GM12878 (cell line): Measurements from ENCODE around the gene ARHGEF25. TPM values are rescaled to one million over a fixed set of nuclear protein-coding genes. Genes with fewer than 3 reads are reported as not detected.

Source experiments
- ATAC-seq: fragments of 200-7000 bp; cut with Tn5 transposase; 3 replicates; pipeline ENCODE4 v1.9.1; 2020; ENCODE audit warnings: mild to moderate bottlenecking, moderate library complexity
- BruUV-seq: library from RNA; stranded (reverse); fragments of 400-500 nt; replicated peaks from 2 replicates; lab custom pipeline; 2021; lab: Mats Ljungman, UMichigan
- CTCF ChIA-PET: fragments of 300-600 bp; sonication (Branson Sonifier 250); formaldehyde crosslinking; extraction: SDS; loops from one replicate; lab custom pipeline; 2021; ENCODE audit warnings: inconsistent platforms; lab: Yijun Ruan, JAX
- POLR2A ChIA-PET: fragments of 350-600 bp; formaldehyde crosslinking; extraction: SDS; loops from one replicate; lab custom pipeline; 2021; ENCODE audit warnings: inconsistent platforms; lab: Charles Lee
- RAD21 ChIA-PET: fragments of 300-600 bp; sonication (Branson Sonifier 250); formaldehyde crosslinking; loops from one replicate; lab custom pipeline; 2023; ENCODE audit warnings: antibody characterized with exemption; ENCODE audit not compliant: unreplicated experiment; lab: Charles Lee
- SMC1A ChIA-PET: fragments of 300-600 bp; sonication (Branson Sonifier 250); formaldehyde crosslinking; loops from one replicate; lab custom pipeline; 2023; ENCODE audit not compliant: unreplicated experiment, uncharacterized antibody; lab: Charles Lee
- DNase-seq: peaks from one replicate; pipeline ENCODE4 v3.0.0-alpha.2; 2011; ENCODE audit warnings: low read depth, low spot score
- FAIRE-seq: peaks from 3 replicates; lab custom pipeline; 2011; peaks lifted over from hg19 to GRCh38; lab: Jason Lieb, UNC
- H2AFZ ChIP-seq: 2 replicates; pipeline ENCODE4 v1.6.0; 2011; ENCODE audit warnings: low read depth, low read length, control low read depth; ENCODE audit not compliant: control insufficient read depth
- H3K27ac ChIP-seq: 2 replicates; pipeline ENCODE4 v1.5.1; 2011; ENCODE audit warnings: control low read depth; ENCODE audit not compliant: control insufficient read depth, insufficient read depth
- H3K27me3 ChIP-seq, 2 experiments: replicated peaks in 1 of 2; 2 replicates each; pipeline versions ENCODE4 v1.6.0 to v1.6.1; 2011; ENCODE audit warnings: low read length in 1 of 2; ENCODE audit not compliant: control insufficient read depth in 2 of 2, insufficient read depth in 2 of 2
- H3K36me3 ChIP-seq, 2 experiments: 2 replicates each; pipeline ENCODE4 v1.5.1; 2011; ENCODE audit warnings: low read length in 1 of 2; ENCODE audit not compliant: control insufficient read depth in 2 of 2, insufficient read depth in 2 of 2
- H3K4me1 ChIP-seq: 2 replicates; pipeline ENCODE4 v1.6.1; 2011; ENCODE audit warnings: mild to moderate bottlenecking, low read length, moderate library complexity, mixed read lengths; ENCODE audit not compliant: control insufficient read depth, insufficient read depth
- H3K4me2 ChIP-seq: 2 replicates; pipeline ENCODE4 v1.6.0; 2011; ENCODE audit warnings: control low read depth; ENCODE audit not compliant: control insufficient read depth, insufficient read depth
- H3K4me3 ChIP-seq: fragments of 200-600 bp; sonication (generic); 2 replicates; pipeline ENCODE4 v1.5.1; 2016
- H3K79me2 ChIP-seq: 2 replicates; pipeline ENCODE4 v1.6.0; 2011; ENCODE audit warnings: low read length; ENCODE audit not compliant: control insufficient read depth, insufficient read depth
- H3K9ac ChIP-seq: 2 replicates; pipeline ENCODE4 v1.8.0; 2011; ENCODE audit warnings: low read length, control low read depth, mixed read lengths; ENCODE audit not compliant: control insufficient read depth, insufficient read depth
- H3K9me3 ChIP-seq: replicated peaks from 3 replicates; pipeline ENCODE4 v1.5.1; 2011; ENCODE audit warnings: mild to moderate bottlenecking, low read length; ENCODE audit not compliant: control insufficient read depth, insufficient read depth
- H4K20me1 ChIP-seq: 2 replicates; pipeline ENCODE4 v1.6.0; 2011; ENCODE audit not compliant: control insufficient read depth, insufficient read depth
- CBFB ChIP-seq: IDR thresholded peaks from 2 replicates; pipeline ENCODE4 v1.6.1; 2016; ENCODE audit warnings: antibody characterized with exemption, low read depth
- EED ChIP-seq: sonication (generic); IDR thresholded peaks from 2 replicates; pipeline ENCODE4 v1.6.1; 2016; ENCODE audit warnings: antibody characterized with exemption, low read depth
- ELK1 ChIP-seq: IDR thresholded peaks from 2 replicates; pipeline ENCODE4 v1.6.1; 2012; ENCODE audit warnings: low read depth, low read length, improper control_type of control experiment
- ESRRA ChIP-seq: IDR thresholded peaks from 2 replicates; pipeline ENCODE4 v1.6.1; 2012; ENCODE audit warnings: mild to moderate bottlenecking, low read length, improper control_type of control experiment
- HDGF ChIP-seq: fragments of 450-650 bp; IDR thresholded peaks from 2 replicates; pipeline ENCODE4 v1.6.1; 2016; ENCODE audit warnings: antibody characterized with exemption
- NR2C1 ChIP-seq: fragments of 450-650 bp; IDR thresholded peaks from 2 replicates; pipeline ENCODE4 v1.6.1; 2017; ENCODE audit warnings: antibody characterized with exemption, mild to moderate bottlenecking, moderate library complexity
- PAX5 ChIP-seq: IDR thresholded peaks from 2 replicates; pipeline ENCODE4 v1.6.1; 2011; ENCODE audit warnings: low read depth, low read length, borderline replicate concordance
- PKNOX1 ChIP-seq: fragments of 450-650 bp; IDR thresholded peaks from 2 replicates; pipeline ENCODE4 v1.6.1; 2016; ENCODE audit warnings: mild to moderate bottlenecking
- RELA ChIP-seq: fragments of 450-650 bp; IDR thresholded peaks from 2 replicates; pipeline ENCODE4 v1.8.0; 2014; ENCODE audit warnings: borderline replicate concordance; ENCODE audit not compliant: partially characterized antibody
- SUPT20H ChIP-seq: IDR thresholded peaks from 2 replicates; pipeline ENCODE4 v1.6.1; 2011; ENCODE audit warnings: low read depth, mild to moderate bottlenecking, low read length, moderate library complexity, borderline replicate concordance; ENCODE audit not compliant: control insufficient read depth
- USF1 ChIP-seq: IDR thresholded peaks from 2 replicates; pipeline ENCODE4 v1.6.1; 2011; ENCODE audit warnings: borderline replicate concordance, low read depth, mild to moderate bottlenecking, moderate library complexity, mixed read lengths, low read length; ENCODE audit not compliant: insufficient read depth; ENCODE audit errors: extremely low read length
- ZBTB11 ChIP-seq: fragments of 450-650 bp; formaldehyde crosslinking; IDR thresholded peaks from 2 replicates; pipeline ENCODE4 v1.5.0; 2022; ENCODE audit warnings: mild to moderate bottlenecking, missing genetic modification characterization
- ZNF687 ChIP-seq: fragments of 450-650 bp; IDR thresholded peaks from 2 replicates; pipeline ENCODE4 v1.6.1; 2017; ENCODE audit warnings: mild to moderate bottlenecking, moderate library complexity
- WGBS: methylation state at CpG from one replicate; pipeline ENCODE4 v1.1.6; 2016; ENCODE audit warnings: low lambda C conversion rate; ENCODE audit not compliant: insufficient replicate concordance, insufficient coverage; ENCODE audit errors: missing lambda C conversion rate; 5-methylcytosine and 5-hydroxymethylcytosine counted together
- in situ Hi-C: fragments of 300-500 bp; cut with MboI; formaldehyde crosslinking; loops from 9 replicates; pipeline ENCODE4 v1.14.3; 2018; ENCODE audit warnings: mixed read lengths
- intact Hi-C: fragments of 100-400 bp; cut with micrococcal nuclease; formaldehyde crosslinking; loops from one replicate; pipeline ENCODE4 v1.14.2; 2022; ENCODE audit not compliant: unreplicated experiment
- polyA plus RNA-seq, 11 experiments: library from polyadenylated mRNA; depleted of rRNA in 4 of 11; unstranded in 6 of 11; stranded (reverse) in 5 of 11; fragments of >200 nt; fragmentation: Nextera tagmentation in 4 of 11; fragmentation: Illumina TruSeq in 1 of 11; extraction: Ambion mirVana in 4 of 11; extraction: Trizol in 1 of 11; gene quantifications; 1 replicate in 1 of 11; 2 replicates in 10 of 11; pipeline versions ENCODE4 v1.2.1 to v1.2.3, GENCODE V29; 2011 to 2016; ENCODE audit warnings: inconsistent platforms in 2 of 11, missing spikeins in 2 of 11, low read depth in 1 of 11
- total RNA-seq, 4 experiments: library from RNA; depleted of rRNA in 3 of 4; stranded (reverse); fragments of >200 nt in 3 of 4; fragmentation: Illumina TruSeq in 1 of 4; extraction: Trizol in 1 of 4; gene quantifications; 2 replicates each; pipeline versions ENCODE4 v1.2.1 to v1.2.3, GENCODE V29; 2013 to 2021

ARHGEF25 gene
- total and polyA plus RNA-seq, 10 of the 15 experiments (the other 5 are each of a cell fraction or from before 2014, with no cell fraction given), result 0.08 to 4.5 (median 1.2) TPM; not detected in 3

GRCh38 chr12:57580466-57580795 lies 30.8 kb upstream of the ARHGEF25 start:
- no peaks in the 10 kb centered on the region for H3K36me3 ChIP-seq
- POLR2A ChIA-PET, result interaction anchor here (0.6 to 1.1 kb wide), 2 partner anchors 35 to 1084 kb away, joined by 3 read pairs; no protein-coding TSS in a partner anchor
- no TSS peak for BruUV-seq
- H3K27me3 ChIP-seq, result no peaks in the 10 kb centered on the region; a peak in 2 of 4 replicates
- RAD21 ChIA-PET, result interaction anchor here (0.9 to 1.1 kb wide), 2 partner anchors 53 to 162 kb away, joined by 3 read pairs; partner anchors contain the start of gene B4GALNT1
- no peak overlapping the region for H3K4me3 ChIP-seq
- in situ Hi-C loops (no loop called here), intact Hi-C loops (loop anchor here (10.0 kb wide), 1 partner anchor 324 kb away; no protein-coding TSS in a partner anchor)
- WGBS, result 32% methylated on average over 4 of the region's 4 CpGs
- CTCF ChIA-PET, result interaction anchor here (1.3 to 7.8 kb wide), 6 partner anchors 27 to 125 kb away, joined by 3 to 119 read pairs (median 22); partner anchors contain the start of genes GLI1 and INHBE
- H3K4me2 ChIP-seq, result no peak overlapping the region
- H3K79me2 ChIP-seq, result no peaks in the 10 kb centered on the region
- H3K4me1 ChIP-seq, result no peaks in the 10 kb centered on the region
- DNase-seq (no peak), FAIRE-seq (no peak), ATAC-seq (no peak)
- no peaks in the 10 kb centered on the region for H4K20me1 ChIP-seq
- no peak overlapping the region for H3K9ac ChIP-seq
- H2AFZ ChIP-seq, result no peak overlapping the region
- no peak overlapping the region for H3K27ac ChIP-seq
- SMC1A ChIA-PET, result interaction anchor here (1.2 to 4.2 kb wide), 3 partner anchors 40 to 122 kb away, joined by 3 to 16 read pairs (median 6); no protein-coding TSS in a partner anchor
- H3K9me3 ChIP-seq, result no peaks in the 10 kb centered on the region
- TF ChIP-seq CBFB, result no peak
- TF ChIP-seq ZBTB11 (CRISPR knock-in tag), result no peak
- no peak for TF ChIP-seq HDGF
- no peak for TF ChIP-seq PAX5
- TF ChIP-seq ESRRA, result no peak
- TF ChIP-seq USF1, result no peak
- no peak for TF ChIP-seq PKNOX1
- TF ChIP-seq ZNF687, result no peak
- TF ChIP-seq EED, result no peak
- TF ChIP-seq SUPT20H, result no peak
- TF ChIP-seq RELA, result no peak
- TF ChIP-seq NR2C1, result no peak
- no peak for TF ChIP-seq ELK1
